HUES48 (cell line): Measurements from ENCODE around the gene PTGIS.
"Not testable (repeated sequence)": the region's sequence is repeated elsewhere in the genome, so short reads cannot be mapped to it uniquely, and the experiment has no call there.

ENCODE experiments used
- H3K27ac ChIP-seq: one replicate; pipeline ENCODE4 v1.7.0; 2013; ENCODE audit warnings: low read depth, low read length, inconsistent platforms
- H3K27me3 ChIP-seq: 2 replicates; pipeline ENCODE4 v1.6.1; 2013; ENCODE audit warnings: mild to moderate bottlenecking, low read length; ENCODE audit not compliant: control insufficient read depth, insufficient read depth
- H3K36me3 ChIP-seq: 2 replicates; pipeline ENCODE4 v1.6.1; 2013; ENCODE audit warnings: low read length; ENCODE audit not compliant: control insufficient read depth, insufficient read depth
- H3K4me1 ChIP-seq: 2 replicates; pipeline ENCODE4 v1.6.1; 2013; ENCODE audit warnings: mild to moderate bottlenecking, low read length; ENCODE audit not compliant: control insufficient read depth, insufficient read depth
- H3K4me3 ChIP-seq: 2 replicates; pipeline ENCODE4 v1.5.1; 2013; ENCODE audit warnings: mild to moderate bottlenecking, low read depth, low read length
- H3K9ac ChIP-seq: 2 replicates; pipeline ENCODE4 v1.6.1; 2013; ENCODE audit warnings: mild to moderate bottlenecking, low read depth, low read length, moderate library complexity
- H3K9me3 ChIP-seq: 2 replicates; pipeline ENCODE4 v1.6.1; 2013; ENCODE audit warnings: low read length; ENCODE audit not compliant: control insufficient read depth, insufficient read depth

The PTGIS gene

GRCh38 chr20:49567421-49568277 lies at the start of gene PTGIS:
PTGIS (minus strand) TSS chr20:49568137; CDS start chr20:49568116, 21 bp downstream.
- peak within 1 kb of the TSS; percentile 75 for H3K9ac ChIP-seq
- H3K27me3 ChIP-seq: no peaks in the 10 kb centered on the region
- peaks cover 30% of the 10 kb centered on the region for H3K4me1 ChIP-seq
- peaks cover 2% of the 10 kb centered on the region; the same call in 1 of the 2 replicates for H3K36me3 ChIP-seq
- H3K4me3 ChIP-seq: peak within 1 kb of the TSS; percentile 86
- H3K27ac ChIP-seq: peak within 1 kb of the TSS; percentile 94
- H3K9me3 ChIP-seq: no peaks in the 10 kb centered on the region

- not testable (repeated sequence) for H3K9ac ChIP-seq, H3K9me3 ChIP-seq, H3K36me3 ChIP-seq, H3K4me1 ChIP-seq, H3K27me3 ChIP-seq, H3K4me3 ChIP-seq, H3K27ac ChIP-seq
Observed at GRCh38 chr20:49617394-49617793, 49.5 kb upstream of the PTGIS start.

- H3K9me3 ChIP-seq: no peaks in the 10 kb centered on the region
- no peak overlapping the region for H3K4me3 ChIP-seq
- no peaks in the 10 kb centered on the region for H3K27me3 ChIP-seq
- H3K36me3 ChIP-seq: no peaks in the 10 kb centered on the region
- no peak overlapping the region for H3K27ac ChIP-seq
- no peaks in the 10 kb centered on the region for H3K4me1 ChIP-seq
- H3K9ac ChIP-seq: no peak overlapping the region
Observed at GRCh38 chr20:49616154-49617007, 48.4 kb upstream of the PTGIS start.

GRCh38 chr20:49615401-49616153 lies 47.6 kb upstream of the PTGIS start:
- H3K36me3 ChIP-seq: no peaks in the 10 kb centered on the region
- H3K9me3 ChIP-seq: no peaks in the 10 kb centered on the region
- no peak overlapping the region for H3K27ac ChIP-seq
- H3K4me1 ChIP-seq: no peaks in the 10 kb centered on the region
- H3K27me3 ChIP-seq: no peaks in the 10 kb centered on the region; the same call in 1 of the 2 replicates
- H3K9ac ChIP-seq: no peak overlapping the region
- H3K4me3 ChIP-seq: no peak overlapping the region

- not testable (repeated sequence) for H3K36me3 ChIP-seq, H3K27ac ChIP-seq, H3K9me3 ChIP-seq, H3K4me3 ChIP-seq, H3K27me3 ChIP-seq, H3K9ac ChIP-seq, H3K4me1 ChIP-seq
Observed at GRCh38 chr20:49615051-49615400, 47.1 kb upstream of the PTGIS start.

- no peak overlapping the region for H3K27ac ChIP-seq
- no peaks in the 10 kb centered on the region for H3K9me3 ChIP-seq
- no peaks in the 10 kb centered on the region for H3K4me1 ChIP-seq
- no peaks in the 10 kb centered on the region for H3K36me3 ChIP-seq
- H3K4me3 ChIP-seq: no peak overlapping the region
- H3K9ac ChIP-seq: no peak overlapping the region
- H3K27me3 ChIP-seq: no peaks in the 10 kb centered on the region; the same call in 1 of the 2 replicates
Observed at GRCh38 chr20:49614338-49615050, 46.6 kb upstream of the PTGIS start.

GRCh38 chr20:49612127-49612738 lies 44.3 kb upstream of the PTGIS start:
- Histone ChIP-seq H3K27me3 (no peaks in the 10 kb centered on the region; the same call in 1 of the 2 replicates), H3K36me3 (no peaks in the 10 kb centered on the region), H3K9ac (no peak overlapping the region), H3K9me3 (no peaks in the 10 kb centered on the region), H3K4me1 (no peaks in the 10 kb centered on the region), H3K27ac (no peak overlapping the region), H3K4me3 (no peak overlapping the region)

- not testable (repeated sequence) for H3K4me1 ChIP-seq, H3K27me3 ChIP-seq, H3K9ac ChIP-seq, H3K27ac ChIP-seq, H3K9me3 ChIP-seq, H3K36me3 ChIP-seq
- peak overlapping the region; percentile 4; the same call in 1 of the 2 replicates for H3K4me3 ChIP-seq
Observed at GRCh38 chr20:49611539-49612126, 43.7 kb upstream of the PTGIS start.

- Histone ChIP-seq H3K27me3 (no peaks in the 10 kb centered on the region; the same call in 1 of the 2 replicates), H3K4me1 (no peaks in the 10 kb centered on the region), H3K9me3 (no peaks in the 10 kb centered on the region), H3K36me3 (no peaks in the 10 kb centered on the region), H3K4me3 (peak overlapping the region; percentile 56), H3K9ac (no peak overlapping the region), H3K27ac (no peak overlapping the region)
Observed at GRCh38 chr20:49610691-49611538, 43.0 kb upstream of the PTGIS start.
